ENCODE results near the gene ARHGEF7. TPM values are rescaled to one million over a fixed set of nuclear protein-coding genes. Genes with fewer than 3 reads are reported as not detected.
"Not testable (repeated sequence)": the region's sequence is repeated elsewhere in the genome, so short reads cannot be mapped to it uniquely, and the experiment has no call there.

Gene ARHGEF7
- total RNA-seq, 1 donor from 2014 or later = 73.7 TPM

GRCh38 chr13:111255228-111255790, 140.2 kb downstream of the ARHGEF7 start:
- Mint-ChIP-seq H3K9me3 (ENCODE audit: unreplicated experiment) (no peaks in the 10 kb centered on the region), H3K4me1 (ENCODE audit: low read depth, unreplicated experiment) (peaks cover 13% of the 10 kb centered on the region), H3K4me3 (ENCODE audit: unreplicated experiment) (no peak overlapping the region), H3K27ac (ENCODE audit: unreplicated experiment) (no peak overlapping the region), H3K27me3 (ENCODE audit: low read depth, unreplicated experiment) (no peaks in the 10 kb centered on the region), H3K36me3 (ENCODE audit: low read depth, unreplicated experiment) (peaks cover 49% of the 10 kb centered on the region)
- Histone ChIP-seq H3K4me2 (ENCODE audit: low read length) (no peak overlapping the region), H2AFZ (ENCODE audit: low read depth, low read length) (no peak overlapping the region), H3K36me3 (ENCODE audit: insufficient read depth, low read length) (peaks cover 7% of the 10 kb centered on the region), H3K27ac (ENCODE audit: low read depth, low read length) (no peak overlapping the region), H3K79me2 (ENCODE audit: insufficient read depth, low read length) (peaks cover 30% of the 10 kb centered on the region), H4K20me1 (ENCODE audit: insufficient read depth, low read length) (peaks cover 56% of the 10 kb centered on the region), H3K9ac (ENCODE audit: low read length) (no peak overlapping the region), H3K4me3 (ENCODE audit: insufficient read depth, low read depth, low read length) (no peak overlapping the region), H3K27me3 (ENCODE audit: insufficient read depth, low read length) (no peaks in the 10 kb centered on the region), H3K4me1 (ENCODE audit: insufficient read depth, low read length) (no peaks in the 10 kb centered on the region), H3K9me3 (ENCODE audit: insufficient read depth, low read depth, low read length) (no peaks in the 10 kb centered on the region)
- no peak for DNase-seq (ENCODE audit: low read depth)
- FAIRE-seq = no peak
- TF ChIP-seq EZH2 (IDR thresholded peaks at IDR 0.05; ENCODE audit: insufficient read depth, low read length) = no peak
- no peak for TF ChIP-seq CTCF (IDR thresholded peaks at IDR 0.05; ENCODE audit: insufficient read depth, low read depth, low read length)

GRCh38 chr13:111256458-111256857, 141.3 kb downstream of the ARHGEF7 start:
- peaks cover 10% of the 10 kb centered on the region for H3K4me1 Mint-ChIP-seq (ENCODE audit: low read depth, unreplicated experiment)
- no peak for DNase-seq (ENCODE audit: low read depth)
- no peak overlapping the region for H3K9ac ChIP-seq (ENCODE audit: low read length)
- FAIRE-seq = no peak
- no peaks in the 10 kb centered on the region for H3K4me1 ChIP-seq (ENCODE audit: insufficient read depth, low read length)
- H3K27ac Mint-ChIP-seq (ENCODE audit: unreplicated experiment) = no peak overlapping the region
- no peaks in the 10 kb centered on the region for H3K27me3 Mint-ChIP-seq (ENCODE audit: low read depth, unreplicated experiment)
- no peaks in the 10 kb centered on the region for H3K27me3 ChIP-seq (ENCODE audit: insufficient read depth, low read length)
- H3K27ac ChIP-seq (ENCODE audit: low read depth, low read length) = no peak overlapping the region
- peaks cover 7% of the 10 kb centered on the region for H3K36me3 ChIP-seq (ENCODE audit: insufficient read depth, low read length)
- peaks cover 45% of the 10 kb centered on the region for H4K20me1 ChIP-seq (ENCODE audit: insufficient read depth, low read length)
- H3K9me3 ChIP-seq (ENCODE audit: insufficient read depth, low read depth, low read length) = no peaks in the 10 kb centered on the region
- no peak for TF ChIP-seq CTCF (IDR thresholded peaks at IDR 0.05; ENCODE audit: insufficient read depth, low read depth, low read length)
- no peak for TF ChIP-seq EZH2 (IDR thresholded peaks at IDR 0.05; ENCODE audit: insufficient read depth, low read length)
- H3K9me3 Mint-ChIP-seq (ENCODE audit: unreplicated experiment) = no peaks in the 10 kb centered on the region
- H3K4me3 Mint-ChIP-seq (ENCODE audit: unreplicated experiment) = no peak overlapping the region
- no peak overlapping the region for H3K4me2 ChIP-seq (ENCODE audit: low read length)
- no peak overlapping the region for H2AFZ ChIP-seq (ENCODE audit: low read depth, low read length)
- no peak overlapping the region for H3K4me3 ChIP-seq (ENCODE audit: insufficient read depth, low read depth, low read length)
- peaks cover 43% of the 10 kb centered on the region for H3K36me3 Mint-ChIP-seq (ENCODE audit: low read depth, unreplicated experiment)
- peaks cover 22% of the 10 kb centered on the region for H3K79me2 ChIP-seq (ENCODE audit: insufficient read depth, low read length)

- H3K9me3 ChIP-seq (ENCODE audit: insufficient read depth, low read depth, low read length) = no peaks in the 10 kb centered on the region
- FAIRE-seq = no peak
- H3K9ac ChIP-seq (ENCODE audit: low read length) = no peak overlapping the region
- peaks cover 22% of the 10 kb centered on the region for H3K79me2 ChIP-seq (ENCODE audit: insufficient read depth, low read length)
- no peaks in the 10 kb centered on the region for H3K4me1 ChIP-seq (ENCODE audit: insufficient read depth, low read length)
- peaks cover 7% of the 10 kb centered on the region for H3K36me3 ChIP-seq (ENCODE audit: insufficient read depth, low read length)
- H3K27me3 ChIP-seq (ENCODE audit: insufficient read depth, low read length) = no peaks in the 10 kb centered on the region
- TF ChIP-seq CTCF (IDR thresholded peaks at IDR 0.05; ENCODE audit: insufficient read depth, low read depth, low read length) (no peak), EZH2 (IDR thresholded peaks at IDR 0.05; ENCODE audit: insufficient read depth, low read length) (no peak)
- no peak overlapping the region for H2AFZ ChIP-seq (ENCODE audit: low read depth, low read length)
- DNase-seq (ENCODE audit: low read depth) = no peak
- H3K27me3 Mint-ChIP-seq (ENCODE audit: low read depth, unreplicated experiment) = no peaks in the 10 kb centered on the region
- peaks cover 7% of the 10 kb centered on the region for H3K4me1 Mint-ChIP-seq (ENCODE audit: low read depth, unreplicated experiment)
- H4K20me1 ChIP-seq (ENCODE audit: insufficient read depth, low read length) = peaks cover 40% of the 10 kb centered on the region
- peaks cover 43% of the 10 kb centered on the region for H3K36me3 Mint-ChIP-seq (ENCODE audit: low read depth, unreplicated experiment)
- H3K9me3 Mint-ChIP-seq (ENCODE audit: unreplicated experiment) = no peaks in the 10 kb centered on the region
- no peak overlapping the region for H3K4me2 ChIP-seq (ENCODE audit: low read length)
- H3K27ac ChIP-seq (ENCODE audit: low read depth, low read length) = no peak overlapping the region
- no peak overlapping the region for H3K4me3 ChIP-seq (ENCODE audit: insufficient read depth, low read depth, low read length)
- no peak overlapping the region for H3K4me3 Mint-ChIP-seq (ENCODE audit: unreplicated experiment)
- no peak overlapping the region for H3K27ac Mint-ChIP-seq (ENCODE audit: unreplicated experiment)
Measured at GRCh38 chr13:111256946-111257345, 141.8 kb downstream of the ARHGEF7 start.

GRCh38 chr13:111257899-111258298, 142.8 kb downstream of the ARHGEF7 start:
- peaks cover 48% of the 10 kb centered on the region for H3K36me3 Mint-ChIP-seq (ENCODE audit: low read depth, unreplicated experiment)
- not testable (repeated sequence) for H3K9me3 ChIP-seq (ENCODE audit: insufficient read depth, low read depth, low read length); H2AFZ ChIP-seq (ENCODE audit: low read depth, low read length); H3K4me1 ChIP-seq (ENCODE audit: insufficient read depth, low read length); FAIRE-seq; H3K9ac ChIP-seq (ENCODE audit: low read length); H3K27ac Mint-ChIP-seq (ENCODE audit: unreplicated experiment); H3K27me3 ChIP-seq (ENCODE audit: insufficient read depth, low read length); H3K4me3 Mint-ChIP-seq (ENCODE audit: unreplicated experiment); H3K27me3 Mint-ChIP-seq (ENCODE audit: low read depth, unreplicated experiment); H3K4me1 Mint-ChIP-seq (ENCODE audit: low read depth, unreplicated experiment); H3K9me3 Mint-ChIP-seq (ENCODE audit: unreplicated experiment); H3K36me3 ChIP-seq (ENCODE audit: insufficient read depth, low read length); H3K27ac ChIP-seq (ENCODE audit: low read depth, low read length); DNase-seq (ENCODE audit: low read depth); H3K4me2 ChIP-seq (ENCODE audit: low read length); H3K4me3 ChIP-seq (ENCODE audit: insufficient read depth, low read depth, low read length)
- H4K20me1 ChIP-seq (ENCODE audit: insufficient read depth, low read length) = peaks cover 45% of the 10 kb centered on the region
- H3K79me2 ChIP-seq (ENCODE audit: insufficient read depth, low read length) = peaks cover 22% of the 10 kb centered on the region
